GM12878 (cell line): ENCODE data around the gene IGHMBP2. TPM values are rescaled to one million over a fixed set of nuclear protein-coding genes. Genes with fewer than 3 reads are reported as not detected.

Source experiments
- ATAC-seq: fragments of 200-7000 bp; cut with Tn5 transposase; 3 replicates; pipeline ENCODE4 v1.9.1; 2020; ENCODE audit warnings: mild to moderate bottlenecking, moderate library complexity
- BruUV-seq: library from RNA; stranded (reverse); fragments of 400-500 nt; replicated peaks from 2 replicates; lab custom pipeline; 2021; lab: Mats Ljungman, UMichigan
- CTCF ChIA-PET: fragments of 300-600 bp; sonication (Branson Sonifier 250); formaldehyde crosslinking; extraction: SDS; loops from one replicate; lab custom pipeline; 2021; ENCODE audit warnings: inconsistent platforms; lab: Yijun Ruan, JAX
- POLR2A ChIA-PET: fragments of 350-600 bp; formaldehyde crosslinking; extraction: SDS; loops from one replicate; lab custom pipeline; 2021; ENCODE audit warnings: inconsistent platforms; lab: Charles Lee
- RAD21 ChIA-PET: fragments of 300-600 bp; sonication (Branson Sonifier 250); formaldehyde crosslinking; loops from one replicate; lab custom pipeline; 2023; ENCODE audit warnings: antibody characterized with exemption; ENCODE audit not compliant: unreplicated experiment; lab: Charles Lee
- SMC1A ChIA-PET: fragments of 300-600 bp; sonication (Branson Sonifier 250); formaldehyde crosslinking; loops from one replicate; lab custom pipeline; 2023; ENCODE audit not compliant: unreplicated experiment, uncharacterized antibody; lab: Charles Lee
- DNase-seq: peaks from one replicate; pipeline ENCODE4 v3.0.0-alpha.2; 2011; ENCODE audit warnings: low read depth, low spot score
- FAIRE-seq: peaks from 3 replicates; lab custom pipeline; 2011; peaks lifted over from hg19 to GRCh38; lab: Jason Lieb, UNC
- H2AFZ ChIP-seq: 2 replicates; pipeline ENCODE4 v1.6.0; 2011; ENCODE audit warnings: low read depth, low read length, control low read depth; ENCODE audit not compliant: control insufficient read depth
- H3K27ac ChIP-seq: 2 replicates; pipeline ENCODE4 v1.5.1; 2011; ENCODE audit warnings: control low read depth; ENCODE audit not compliant: control insufficient read depth, insufficient read depth
- H3K27me3 ChIP-seq, 2 experiments: replicated peaks in 1 of 2; 2 replicates each; pipeline versions ENCODE4 v1.6.0 to v1.6.1; 2011; ENCODE audit warnings: low read length in 1 of 2; ENCODE audit not compliant: control insufficient read depth in 2 of 2, insufficient read depth in 2 of 2
- H3K36me3 ChIP-seq, 2 experiments: 2 replicates each; pipeline ENCODE4 v1.5.1; 2011; ENCODE audit warnings: low read length in 1 of 2; ENCODE audit not compliant: control insufficient read depth in 2 of 2, insufficient read depth in 2 of 2
- H3K4me1 ChIP-seq: 2 replicates; pipeline ENCODE4 v1.6.1; 2011; ENCODE audit warnings: mild to moderate bottlenecking, low read length, moderate library complexity, mixed read lengths; ENCODE audit not compliant: control insufficient read depth, insufficient read depth
- H3K4me2 ChIP-seq: 2 replicates; pipeline ENCODE4 v1.6.0; 2011; ENCODE audit warnings: control low read depth; ENCODE audit not compliant: control insufficient read depth, insufficient read depth
- H3K4me3 ChIP-seq: fragments of 200-600 bp; sonication (generic); 2 replicates; pipeline ENCODE4 v1.5.1; 2016
- H3K79me2 ChIP-seq: 2 replicates; pipeline ENCODE4 v1.6.0; 2011; ENCODE audit warnings: low read length; ENCODE audit not compliant: control insufficient read depth, insufficient read depth
- H3K9ac ChIP-seq: 2 replicates; pipeline ENCODE4 v1.8.0; 2011; ENCODE audit warnings: low read length, control low read depth, mixed read lengths; ENCODE audit not compliant: control insufficient read depth, insufficient read depth
- H3K9me3 ChIP-seq: replicated peaks from 3 replicates; pipeline ENCODE4 v1.5.1; 2011; ENCODE audit warnings: mild to moderate bottlenecking, low read length; ENCODE audit not compliant: control insufficient read depth, insufficient read depth
- H4K20me1 ChIP-seq: 2 replicates; pipeline ENCODE4 v1.6.0; 2011; ENCODE audit not compliant: control insufficient read depth, insufficient read depth
- BCL11A ChIP-seq: IDR thresholded peaks from 2 replicates; pipeline ENCODE4 v1.6.1; 2011; ENCODE audit warnings: low read depth, low read length
- BRCA1 ChIP-seq: IDR thresholded peaks from 2 replicates; pipeline ENCODE4 v1.6.1; 2011; ENCODE audit warnings: low read depth, low read length, improper control_type of control experiment
- IRF3 ChIP-seq: fragments of 450-650 bp; IDR thresholded peaks from 2 replicates; pipeline ENCODE4 v1.6.1; 2014; ENCODE audit warnings: mild to moderate bottlenecking
- IRF4 ChIP-seq: IDR thresholded peaks from 2 replicates; pipeline ENCODE4 v1.6.1; 2011; ENCODE audit warnings: low read depth, low read length
- JUND ChIP-seq: IDR thresholded peaks from 2 replicates; pipeline ENCODE4 v1.6.1; 2012; ENCODE audit warnings: low read depth, mild to moderate bottlenecking, low read length, improper control_type of control experiment, moderate library complexity
- MTA2 ChIP-seq: fragments of 450-650 bp; IDR thresholded peaks from 2 replicates; pipeline ENCODE4 v1.6.1; 2016; ENCODE audit warnings: low read depth, mild to moderate bottlenecking, moderate library complexity
- MYC ChIP-seq: IDR thresholded peaks from 2 replicates; pipeline ENCODE4 v1.6.1; 2011; ENCODE audit warnings: mild to moderate bottlenecking, low read length, moderate library complexity, inconsistent platforms; ENCODE audit not compliant: insufficient read depth, insufficient replicate concordance, insufficient read length, severe bottlenecking
- RAD21 ChIP-seq: IDR thresholded peaks from 2 replicates; pipeline ENCODE4 v1.6.1; 2011; ENCODE audit warnings: mild to moderate bottlenecking, low read depth, low read length, moderate library complexity; ENCODE audit not compliant: insufficient read depth
- RUNX3 ChIP-seq: IDR thresholded peaks from 2 replicates; pipeline ENCODE4 v1.6.1; 2012; ENCODE audit warnings: low read length, inconsistent platforms
- SIX5 ChIP-seq: IDR thresholded peaks from 2 replicates; pipeline ENCODE4 v1.6.1; 2011; ENCODE audit warnings: mild to moderate bottlenecking, low read depth, low read length, moderate library complexity; ENCODE audit not compliant: severe bottlenecking
- SMC3 ChIP-seq: IDR thresholded peaks from 2 replicates; pipeline ENCODE4 v1.6.1; 2011; ENCODE audit warnings: low read length, improper control_type of control experiment, borderline replicate concordance
- TCF7 ChIP-seq: IDR thresholded peaks from 2 replicates; pipeline ENCODE4 v1.6.1; 2014; ENCODE audit warnings: antibody characterized with exemption, borderline replicate concordance
- WGBS: methylation state at CpG from one replicate; pipeline ENCODE4 v1.1.6; 2016; ENCODE audit warnings: low lambda C conversion rate; ENCODE audit not compliant: insufficient replicate concordance, insufficient coverage; ENCODE audit errors: missing lambda C conversion rate; 5-methylcytosine and 5-hydroxymethylcytosine counted together
- in situ Hi-C: fragments of 300-500 bp; cut with MboI; formaldehyde crosslinking; loops from 9 replicates; pipeline ENCODE4 v1.14.3; 2018; ENCODE audit warnings: mixed read lengths
- intact Hi-C: fragments of 100-400 bp; cut with micrococcal nuclease; formaldehyde crosslinking; loops from one replicate; pipeline ENCODE4 v1.14.2; 2022; ENCODE audit not compliant: unreplicated experiment
- polyA plus RNA-seq, 11 experiments: library from polyadenylated mRNA; depleted of rRNA in 4 of 11; unstranded in 6 of 11; stranded (reverse) in 5 of 11; fragments of >200 nt; fragmentation: Nextera tagmentation in 4 of 11; fragmentation: Illumina TruSeq in 1 of 11; extraction: Ambion mirVana in 4 of 11; extraction: Trizol in 1 of 11; gene quantifications; 1 replicate in 1 of 11; 2 replicates in 10 of 11; pipeline versions ENCODE4 v1.2.1 to v1.2.3, GENCODE V29; 2011 to 2016; ENCODE audit warnings: inconsistent platforms in 2 of 11, missing spikeins in 2 of 11, low read depth in 1 of 11
- total RNA-seq, 4 experiments: library from RNA; depleted of rRNA in 3 of 4; stranded (reverse); fragments of >200 nt in 3 of 4; fragmentation: Illumina TruSeq in 1 of 4; extraction: Trizol in 1 of 4; gene quantifications; 2 replicates each; pipeline versions ENCODE4 v1.2.1 to v1.2.3, GENCODE V29; 2013 to 2021

IGHMBP2 gene
- total and polyA plus RNA-seq, 10 of the 15 experiments (the other 5 are each of a cell fraction or from before 2014, with no cell fraction given), result 1.4 to 20.1 (median 11.2) TPM

- FAIRE-seq, result no peak
- no peaks in the 10 kb centered on the region for H3K79me2 ChIP-seq
- no peak overlapping the region for H3K9ac ChIP-seq
- RAD21 ChIA-PET, result no interaction called here
- no peaks in the 10 kb centered on the region; the same call in 1 of the 3 replicates for H3K9me3 ChIP-seq
- DNase-seq, result no peak
- SMC1A ChIA-PET, result no interaction called here
- H3K27me3 ChIP-seq, result no peaks in the 10 kb centered on the region
- POLR2A ChIA-PET, result no interaction called here
- CTCF ChIA-PET, result no interaction called here
- TF ChIP-seq SIX5 (no peak), IRF3 (no peak), MYC (no peak), RUNX3 (no peak), SMC3 (no peak), BCL11A (no peak), RAD21 (no peak), TCF7 (no peak), MTA2 (no peak), JUND (no peak), IRF4 (no peak), BRCA1 (no peak)
- H3K36me3 ChIP-seq, result peaks cover 5 to 24% of the 10 kb centered on the region in 2 experiments; a peak in 3 of 4 replicates
- no peak overlapping the region for H3K4me3 ChIP-seq
- no peak overlapping the region for H3K4me2 ChIP-seq
- intact Hi-C loops (no loop called here), in situ Hi-C loops (no loop called here)
- H3K4me1 ChIP-seq, result peaks cover 11% of the 10 kb centered on the region
- no TSS peak for BruUV-seq
- H4K20me1 ChIP-seq, result no peaks in the 10 kb centered on the region
- no peak for ATAC-seq
- 88% methylated on average over 21 of the region's 21 CpGs for WGBS
- no peak overlapping the region for H2AFZ ChIP-seq
- no peak overlapping the region for H3K27ac ChIP-seq
Observed at GRCh38 chr11:68930991-68931855, 27.5 kb downstream of the IGHMBP2 start.
